VCaP (cell line): ENCODE measurements around the gene CAMTA1.

Experiments
- H3K27ac ChIP-seq: fragments of 450-650 bp; 2 replicates; pipeline ENCODE4 v1.5.1; 2017
- CTCF ChIP-seq: fragments of 450-650 bp; conservative IDR thresholded peaks from 2 replicates; pipeline ENCODE4 v1.5.1; 2017; ENCODE audit warnings: mild to moderate bottlenecking, moderate library complexity

Gene CAMTA1

GRCh38 chr1:7172804-7173203 is 387.6 kb downstream of the CAMTA1 start:
- no peak overlapping the region for H3K27ac ChIP-seq
- no peak for TF ChIP-seq CTCF

- no peak for TF ChIP-seq CTCF
Observed at GRCh38 chr1:7174561-7174960, 389.3 kb downstream of the CAMTA1 start.

GRCh38 chr1:7174980-7175906 is 390.0 kb downstream of the CAMTA1 start:
- H3K27ac ChIP-seq: no peak overlapping the region
- no peak for TF ChIP-seq CTCF

More at GRCh38 chr1:7174561-7174960, 389.3 kb downstream of the CAMTA1 start:
- H3K27ac ChIP-seq: no peak overlapping the region

GRCh38 chr1:7177021-7177420 is 391.8 kb downstream of the CAMTA1 start:
- no peak for TF ChIP-seq CTCF

GRCh38 chr1:7177438-7178146 is 392.3 kb downstream of the CAMTA1 start:
- no peak for TF ChIP-seq CTCF

More at GRCh38 chr1:7177021-7177420, 391.8 kb downstream of the CAMTA1 start:
- H3K27ac ChIP-seq: no peak overlapping the region

GRCh38 chr1:7178336-7178735 is 393.1 kb downstream of the CAMTA1 start:
- H3K27ac ChIP-seq: no peak overlapping the region
- no peak for TF ChIP-seq CTCF

More at GRCh38 chr1:7177438-7178146, 392.3 kb downstream of the CAMTA1 start:
- no peak overlapping the region for H3K27ac ChIP-seq

- no peak for TF ChIP-seq CTCF
- no peak overlapping the region for H3K27ac ChIP-seq
Observed at GRCh38 chr1:7178741-7179140, 393.5 kb downstream of the CAMTA1 start.
